Measurements from ENCODE around the gene RPS27.
"Not testable (repeated sequence)": the region's sequence is repeated elsewhere in the genome, so short reads cannot be mapped to it uniquely, and the experiment has no call there.

The RPS27 gene

GRCh38 chr1:153995202-153995601 is 4.6 kb downstream of the RPS27 start:
- Histone ChIP-seq H3K36me3 (ENCODE audit: insufficient read depth, low read length) (peaks cover 23% of the 10 kb centered on the region), H4K20me1 (ENCODE audit: insufficient read depth, low read length, poor library complexity, severe bottlenecking) (peaks cover 24% of the 10 kb centered on the region), H3K27me3 (ENCODE audit: insufficient read depth, low read length, poor library complexity, severe bottlenecking) (no peaks in the 10 kb centered on the region), H3K4me2 (ENCODE audit: low read depth, low read length, poor library complexity, severe bottlenecking) (no peak overlapping the region), H3K9ac (ENCODE audit: low read depth, low read length, poor library complexity, severe bottlenecking) (no peak overlapping the region), H3K9me2 (replicated peaks; ENCODE audit: low read depth, low read length) (no peaks in the 10 kb centered on the region), H3K9me3 (ENCODE audit: insufficient read depth, low read depth, low read length) (no peaks in the 10 kb centered on the region), H3K4me3 (ENCODE audit: low read length, poor library complexity, severe bottlenecking) (no peak overlapping the region), H3F3A (ENCODE audit: low read depth) (0 out of 2 replicates have a peak, but pooled peaks cover 8% of the 10 kb centered on the region), H2AFZ (ENCODE audit: low read length) (no peak overlapping the region), H3K4me1 (ENCODE audit: insufficient read depth, low read length, poor library complexity, severe bottlenecking) (peaks cover 21% of the 10 kb centered on the region), H3K79me2 (ENCODE audit: insufficient read depth, low read length) (peaks cover 35% of the 10 kb centered on the region)
- TF ChIP-seq, protein P1, sequence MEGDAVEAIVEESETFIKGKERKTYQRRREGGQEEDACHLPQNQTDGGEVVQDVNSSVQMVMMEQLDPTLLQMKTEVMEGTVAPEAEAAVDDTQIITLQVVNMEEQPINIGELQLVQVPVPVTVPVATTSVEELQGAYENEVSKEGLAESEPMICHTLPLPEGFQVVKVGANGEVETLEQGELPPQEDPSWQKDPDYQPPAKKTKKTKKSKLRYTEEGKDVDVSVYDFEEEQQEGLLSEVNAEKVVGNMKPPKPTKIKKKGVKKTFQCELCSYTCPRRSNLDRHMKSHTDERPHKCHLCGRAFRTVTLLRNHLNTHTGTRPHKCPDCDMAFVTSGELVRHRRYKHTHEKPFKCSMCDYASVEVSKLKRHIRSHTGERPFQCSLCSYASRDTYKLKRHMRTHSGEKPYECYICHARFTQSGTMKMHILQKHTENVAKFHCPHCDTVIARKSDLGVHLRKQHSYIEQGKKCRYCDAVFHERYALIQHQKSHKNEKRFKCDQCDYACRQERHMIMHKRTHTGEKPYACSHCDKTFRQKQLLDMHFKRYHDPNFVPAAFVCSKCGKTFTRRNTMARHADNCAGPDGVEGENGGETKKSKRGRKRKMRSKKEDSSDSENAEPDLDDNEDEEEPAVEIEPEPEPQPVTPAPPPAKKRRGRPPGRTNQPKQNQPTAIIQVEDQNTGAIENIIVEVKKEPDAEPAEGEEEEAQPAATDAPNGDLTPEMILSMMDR (conservative IDR thresholded peaks at IDR 0.05; ENCODE audit: low read length) = no peak
- no peak for TF ChIP-seq EZH2phosphoT487 (IDR thresholded peaks at IDR 0.05; ENCODE audit: borderline replicate concordance)

GRCh38 chr1:153995640-153996039 is 5.1 kb downstream of the RPS27 start:
- Histone ChIP-seq H3K9ac (ENCODE audit: low read depth, low read length, poor library complexity, severe bottlenecking) (no peak overlapping the region), H2AFZ (ENCODE audit: low read length) (no peak overlapping the region), H3K4me2 (ENCODE audit: low read depth, low read length, poor library complexity, severe bottlenecking) (no peak overlapping the region), H4K20me1 (ENCODE audit: insufficient read depth, low read length, poor library complexity, severe bottlenecking) (peaks cover 24% of the 10 kb centered on the region), H3K4me1 (ENCODE audit: insufficient read depth, low read length, poor library complexity, severe bottlenecking) (peaks cover 21% of the 10 kb centered on the region), H3K36me3 (ENCODE audit: insufficient read depth, low read length) (peaks cover 23% of the 10 kb centered on the region), H3K9me3 (ENCODE audit: insufficient read depth, low read depth, low read length) (no peaks in the 10 kb centered on the region), H3F3A (ENCODE audit: low read depth) (0 out of 2 replicates have a peak, but pooled peaks cover 8% of the 10 kb centered on the region), H3K79me2 (ENCODE audit: insufficient read depth, low read length) (peaks cover 34% of the 10 kb centered on the region), H3K4me3 (ENCODE audit: low read length, poor library complexity, severe bottlenecking) (no peak overlapping the region), H3K9me2 (replicated peaks; ENCODE audit: low read depth, low read length) (no peaks in the 10 kb centered on the region), H3K27me3 (ENCODE audit: insufficient read depth, low read length, poor library complexity, severe bottlenecking) (no peaks in the 10 kb centered on the region)
- TF ChIP-seq, protein P1 (conservative IDR thresholded peaks at IDR 0.05; ENCODE audit: low read length) = no peak

- not testable (repeated sequence) for H3K4me2 ChIP-seq (ENCODE audit: low read depth, low read length, poor library complexity, severe bottlenecking); H2AFZ ChIP-seq (ENCODE audit: low read length); H3K9me3 ChIP-seq (ENCODE audit: insufficient read depth, low read depth, low read length); H3K4me3 ChIP-seq (ENCODE audit: low read length, poor library complexity, severe bottlenecking); H3K9ac ChIP-seq (ENCODE audit: low read depth, low read length, poor library complexity, severe bottlenecking); H3F3A ChIP-seq (ENCODE audit: low read depth); H3K27me3 ChIP-seq (ENCODE audit: insufficient read depth, low read length, poor library complexity, severe bottlenecking); H3K9me2 ChIP-seq (replicated peaks; ENCODE audit: low read depth, low read length)
- H4K20me1 ChIP-seq (ENCODE audit: insufficient read depth, low read length, poor library complexity, severe bottlenecking) = peaks cover 13% of the 10 kb centered on the region
- H3K4me1 ChIP-seq (ENCODE audit: insufficient read depth, low read length, poor library complexity, severe bottlenecking) = peaks cover 15% of the 10 kb centered on the region
- peaks cover 21% of the 10 kb centered on the region for H3K36me3 ChIP-seq (ENCODE audit: insufficient read depth, low read length)
- peaks cover 21% of the 10 kb centered on the region for H3K79me2 ChIP-seq (ENCODE audit: insufficient read depth, low read length)
Measured at GRCh38 chr1:153996882-153997281, 6.3 kb downstream of the RPS27 start.

GRCh38 chr1:154000420-154000819 is 9.9 kb downstream of the RPS27 start:
- Histone ChIP-seq H3K9me2 (replicated peaks; ENCODE audit: low read depth, low read length) (no peaks in the 10 kb centered on the region), H3K9me3 (ENCODE audit: insufficient read depth, low read depth, low read length) (no peaks in the 10 kb centered on the region), H3K4me1 (ENCODE audit: insufficient read depth, low read length, poor library complexity, severe bottlenecking) (no peaks in the 10 kb centered on the region), H3K36me3 (ENCODE audit: insufficient read depth, low read length) (no peaks in the 10 kb centered on the region), H3K27me3 (ENCODE audit: insufficient read depth, low read length, poor library complexity, severe bottlenecking) (no peaks in the 10 kb centered on the region), H3F3A (ENCODE audit: low read depth) (0 out of 2 replicates have a peak, but pooled peaks cover 2% of the 10 kb centered on the region), H2AFZ (ENCODE audit: low read length) (no peak overlapping the region), H4K20me1 (ENCODE audit: insufficient read depth, low read length, poor library complexity, severe bottlenecking) (no peaks in the 10 kb centered on the region), H3K4me2 (ENCODE audit: low read depth, low read length, poor library complexity, severe bottlenecking) (no peak overlapping the region), H3K79me2 (ENCODE audit: insufficient read depth, low read length) (no peaks in the 10 kb centered on the region), H3K4me3 (ENCODE audit: low read length, poor library complexity, severe bottlenecking) (no peak overlapping the region), H3K9ac (ENCODE audit: low read depth, low read length, poor library complexity, severe bottlenecking) (no peak overlapping the region)
- TF ChIP-seq, protein P1 (conservative IDR thresholded peaks at IDR 0.05; ENCODE audit: low read length) = no peak
- TF ChIP-seq EZH2phosphoT487 (IDR thresholded peaks at IDR 0.05; ENCODE audit: borderline replicate concordance) = no peak

Measured in Loucy (cell line).